HG02981 (cell line): ENCODE results near the gene ADRA2C.

ENCODE experiments used
- ATAC-seq: cut with Tn5 transposase; IDR thresholded peaks from one replicate; pipeline ENCODE4 v1.9.1; 2021; ENCODE audit warnings: mild to moderate bottlenecking, moderate library complexity; ENCODE audit not compliant: unreplicated experiment

Gene ADRA2C

DNA sequence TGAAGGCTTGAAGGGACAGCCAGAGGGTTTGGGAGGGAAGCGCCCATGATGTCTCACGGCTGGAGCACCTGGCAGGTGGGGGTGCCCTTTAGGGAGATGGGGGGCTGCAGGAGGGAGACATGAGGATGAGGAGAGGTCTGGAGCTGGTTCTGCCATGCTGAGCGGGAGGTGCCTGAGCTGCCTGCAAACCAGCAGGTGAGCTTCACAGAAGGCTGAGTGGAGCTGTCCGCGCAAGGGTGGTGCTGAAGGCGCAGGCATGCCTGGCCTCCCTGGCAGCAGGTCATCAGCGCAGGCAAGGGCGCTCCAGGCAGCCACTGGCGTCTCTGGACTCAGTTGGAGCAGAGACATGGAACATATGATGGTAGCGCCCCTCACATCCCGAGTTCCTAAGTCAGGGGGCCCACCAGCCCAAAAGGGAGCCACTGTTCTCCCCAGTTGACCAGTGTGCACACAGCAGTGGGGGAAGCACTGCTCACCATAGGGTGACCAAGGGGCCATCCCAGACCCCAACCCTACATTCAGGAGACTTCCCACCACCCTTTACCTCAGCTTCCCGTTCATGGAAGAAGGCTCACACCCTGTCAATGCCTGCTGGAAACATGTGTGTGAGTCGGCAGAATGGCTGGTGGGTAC is 25.8 kb downstream of the ADRA2C start:
- no peak for ATAC-seq

DNA sequence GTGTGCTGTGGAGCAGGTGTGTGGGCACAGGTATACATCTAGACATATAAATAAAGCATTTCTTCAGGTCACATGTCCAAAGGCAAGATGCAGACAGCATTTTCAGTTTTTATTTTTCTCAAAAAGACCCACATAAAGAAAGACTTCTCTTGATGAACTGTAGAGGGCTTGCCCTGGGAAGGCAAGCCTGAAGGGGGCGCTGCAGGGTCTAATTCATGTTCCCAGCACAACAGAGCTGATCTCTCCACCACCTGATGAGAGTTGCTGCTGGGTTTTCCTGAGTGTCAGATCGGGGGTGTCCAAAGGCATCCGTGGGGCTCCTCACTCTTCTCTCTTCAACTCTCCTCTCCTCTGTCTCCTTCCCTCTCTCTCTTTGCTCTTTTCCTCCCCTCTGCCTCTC is 26.6 kb downstream of the ADRA2C start:
- ATAC-seq: no peak

DNA sequence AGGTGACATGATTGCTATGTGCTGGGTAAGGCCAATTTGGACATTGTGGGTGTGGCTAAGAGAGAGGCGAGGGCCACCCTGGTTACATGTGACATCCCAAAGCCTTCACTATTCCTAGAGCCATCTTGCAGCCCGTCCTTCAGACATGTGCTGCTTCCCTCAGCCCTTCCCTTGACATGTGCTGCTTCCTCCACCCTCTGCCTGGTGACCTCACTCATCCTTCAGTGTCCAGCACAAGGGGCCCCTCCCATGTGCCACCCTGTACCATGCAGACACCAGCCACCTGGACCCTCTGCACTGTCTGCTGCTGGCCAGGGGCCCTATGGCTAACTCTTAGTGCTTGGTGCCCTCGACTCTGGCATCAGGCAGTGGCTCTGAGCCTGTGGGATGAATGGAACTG is 27.4 kb downstream of the ADRA2C start:
- ATAC-seq: no peak

DNA sequence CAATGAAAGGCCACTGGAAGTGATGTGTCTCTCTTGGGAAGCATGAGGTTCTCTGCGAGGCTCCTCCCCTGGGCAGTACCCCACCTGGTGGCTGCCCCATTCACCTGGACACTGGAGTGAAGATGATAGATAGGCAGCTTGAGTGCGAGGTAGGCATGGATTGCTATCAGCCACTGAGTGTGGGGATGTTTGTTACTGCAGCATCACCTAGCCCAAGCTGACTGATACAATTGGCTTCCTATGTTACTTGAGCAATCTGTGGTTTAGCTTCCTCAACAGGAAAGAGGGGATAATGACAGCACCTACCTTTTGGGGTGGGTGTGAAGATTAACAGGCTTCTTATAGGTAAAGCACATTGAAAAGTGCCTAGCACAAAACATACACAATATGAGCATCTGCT is 30.8 kb downstream of the ADRA2C start:
- ATAC-seq: no peak

DNA sequence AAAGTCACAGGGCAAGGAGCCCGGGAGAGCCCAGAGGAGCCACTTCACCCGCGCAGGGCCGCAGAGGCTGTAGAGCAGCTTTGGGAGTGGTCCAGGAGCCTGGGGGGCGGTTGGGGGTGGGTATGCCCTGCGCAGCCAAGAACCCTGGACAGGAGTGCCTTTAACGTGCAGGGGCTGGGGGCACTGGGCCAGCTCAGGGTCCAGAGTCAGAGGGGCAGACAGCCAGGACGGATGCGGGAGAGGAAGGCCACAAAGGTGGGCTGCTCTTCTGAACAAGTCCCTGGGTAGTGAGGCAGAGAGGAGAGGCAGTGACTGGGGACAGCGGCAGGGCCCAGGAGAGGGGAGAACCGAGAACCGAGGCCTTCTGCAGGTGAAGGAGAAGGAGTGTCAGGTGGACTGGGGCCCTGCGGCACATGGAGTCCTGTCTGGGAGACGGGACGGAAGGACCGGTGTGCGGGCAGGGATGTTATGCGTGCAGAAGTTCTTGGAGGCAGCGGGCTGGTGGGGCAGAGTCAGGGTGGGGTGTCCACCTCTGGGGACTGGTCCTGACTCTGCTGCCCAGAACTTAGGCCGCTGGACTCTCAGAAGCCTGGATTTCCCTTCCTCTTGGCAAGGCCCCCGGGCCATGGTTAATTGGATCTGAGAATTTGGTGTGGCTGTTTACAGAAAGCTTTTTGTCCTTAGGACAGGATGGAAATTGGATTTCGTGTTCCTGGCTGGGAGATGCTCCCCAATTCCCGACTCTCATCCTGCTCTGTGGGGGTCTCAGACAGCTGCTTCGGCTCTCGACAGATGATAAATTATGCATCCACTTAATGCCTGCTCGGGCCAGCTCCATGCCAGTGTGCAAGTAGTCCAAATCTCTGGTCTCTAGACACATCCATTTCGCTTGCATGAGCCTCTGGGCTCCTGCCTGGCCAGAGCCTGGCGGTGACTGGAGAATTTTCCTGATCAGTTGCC is 31.9 kb downstream of the ADRA2C start:
- no peak for ATAC-seq

DNA sequence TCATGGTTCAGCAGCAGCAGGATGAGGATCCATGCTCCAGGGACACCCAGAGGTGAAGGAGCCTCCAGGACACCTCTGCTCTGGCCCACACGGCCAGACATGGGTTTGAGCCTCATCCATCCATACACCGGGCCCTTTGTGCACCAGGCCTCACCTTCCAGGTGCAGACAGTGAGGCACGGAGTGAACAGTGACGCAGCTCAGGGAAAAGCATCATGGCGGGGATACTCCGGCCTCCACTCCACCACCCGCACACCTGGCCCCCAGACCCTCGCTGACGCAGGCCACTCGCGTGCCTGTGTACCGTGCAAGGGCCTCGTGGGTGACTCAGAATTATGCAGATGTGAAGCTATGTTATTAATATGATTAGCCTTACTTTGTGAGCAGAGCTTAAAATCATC is 33.3 kb downstream of the ADRA2C start:
- ATAC-seq: no peak

DNA sequence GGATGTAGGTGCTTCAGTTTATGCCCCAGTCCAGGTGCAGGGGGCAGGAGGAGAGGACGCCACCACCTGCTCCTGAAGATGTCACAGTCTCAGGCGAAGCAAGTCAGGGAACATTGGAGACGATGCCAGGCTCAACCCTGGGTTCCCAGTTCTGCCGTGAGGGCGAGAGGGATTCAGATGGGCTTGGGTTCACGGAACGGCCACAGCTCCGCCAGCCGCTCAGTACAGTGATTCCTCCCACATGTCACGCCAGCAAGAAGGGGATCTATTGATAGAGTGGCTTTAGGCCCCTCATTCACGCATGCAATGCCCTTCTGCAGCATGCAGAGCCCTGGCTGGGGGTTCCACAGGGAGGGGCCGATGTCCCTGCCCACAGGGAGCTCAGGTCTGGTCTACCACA is 34.2 kb downstream of the ADRA2C start:
- ATAC-seq: no peak

DNA sequence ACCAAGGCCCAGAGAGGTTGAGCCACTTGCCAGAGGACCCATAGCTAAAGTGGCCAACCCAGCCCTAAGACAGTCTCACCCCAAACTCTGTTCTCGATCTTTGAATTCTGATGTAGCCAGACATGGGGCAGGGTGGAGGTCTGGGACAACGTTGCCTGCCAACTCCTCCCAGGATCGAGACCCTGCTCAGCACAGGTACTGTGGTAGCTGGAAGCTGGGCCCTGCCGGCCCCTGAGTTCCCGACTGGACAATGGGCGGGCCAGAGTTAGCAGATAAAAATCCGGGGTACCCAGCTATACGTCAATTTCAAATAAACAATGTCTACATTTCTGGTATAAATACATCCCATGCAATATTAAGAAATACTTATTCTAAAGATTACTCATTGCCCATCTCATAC is 35.3 kb downstream of the ADRA2C start:
- no peak for ATAC-seq

DNA sequence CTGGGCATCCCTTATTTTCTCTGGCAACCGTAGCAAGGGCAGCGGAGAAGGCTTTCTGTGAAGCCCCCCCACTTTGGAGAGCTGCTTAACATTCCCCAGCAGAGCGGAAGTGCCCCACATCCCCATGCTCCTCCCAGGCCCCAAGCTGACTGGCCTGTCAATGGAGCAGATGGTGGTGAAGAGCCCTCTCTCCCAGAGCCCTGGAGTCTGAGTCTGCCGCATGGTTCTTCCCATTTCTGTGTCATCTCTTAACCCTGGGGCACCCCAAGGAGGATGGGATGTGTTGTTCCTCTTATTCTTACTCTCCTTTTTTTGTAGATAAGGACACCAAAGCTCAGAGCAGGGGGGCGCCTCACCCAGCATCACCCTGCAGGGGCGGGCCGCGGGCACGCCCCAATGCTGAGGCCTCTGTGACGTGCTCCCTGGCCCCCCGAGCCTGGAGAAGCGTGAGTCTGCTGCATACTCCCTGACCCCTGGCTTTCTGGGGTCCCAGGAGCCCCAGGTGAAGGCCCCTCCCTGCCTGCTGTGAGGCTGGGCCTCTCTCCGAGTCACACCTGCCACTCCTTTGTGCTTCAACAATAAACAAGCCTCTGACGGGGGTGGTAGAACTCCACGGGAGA is 35.9 kb downstream of the ADRA2C start:
- ATAC-seq: no peak

DNA sequence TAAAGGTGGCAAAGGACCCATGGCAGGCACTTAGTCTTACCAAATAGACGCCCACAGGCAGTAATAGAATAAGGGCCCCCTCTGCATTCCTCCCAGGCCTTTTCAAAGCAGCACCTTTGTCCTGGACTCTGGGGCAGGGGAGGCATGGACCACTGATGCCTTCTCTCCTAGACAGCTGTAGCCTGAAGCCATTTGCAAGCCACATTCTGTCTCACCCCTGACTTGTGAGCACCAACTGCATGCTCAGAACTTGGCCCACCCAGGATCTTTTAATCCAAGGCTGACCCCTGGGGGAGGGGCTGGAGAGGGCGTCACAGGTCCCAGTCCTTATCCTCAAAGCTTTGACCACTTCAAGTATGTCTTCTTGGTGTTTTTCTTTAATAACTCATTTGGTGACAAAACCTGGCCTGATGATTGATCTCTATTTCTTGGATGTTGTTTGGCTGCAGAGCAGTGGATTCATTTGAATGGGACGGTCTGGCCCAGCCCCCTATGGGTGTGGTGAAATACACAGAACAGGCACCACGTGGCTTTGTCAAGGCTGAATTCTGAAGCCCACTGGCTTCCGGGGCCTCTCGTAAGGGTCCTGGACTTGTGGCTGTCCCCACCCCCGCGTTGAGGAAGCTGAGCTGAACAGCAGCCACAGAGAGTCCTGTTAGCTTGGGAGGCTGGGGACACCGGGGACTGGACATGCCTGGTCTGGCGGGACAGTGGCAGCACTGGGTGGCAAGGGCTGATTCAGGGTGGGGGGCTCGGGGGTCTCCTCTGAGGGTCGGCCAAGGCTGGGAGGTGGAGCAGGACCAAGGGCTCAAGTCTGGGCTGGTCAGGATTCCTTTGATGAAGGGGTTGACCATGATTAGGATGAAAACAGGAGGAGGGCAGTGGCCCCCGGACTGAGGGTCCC is 36.6 kb downstream of the ADRA2C start:
- ATAC-seq: no peak

DNA sequence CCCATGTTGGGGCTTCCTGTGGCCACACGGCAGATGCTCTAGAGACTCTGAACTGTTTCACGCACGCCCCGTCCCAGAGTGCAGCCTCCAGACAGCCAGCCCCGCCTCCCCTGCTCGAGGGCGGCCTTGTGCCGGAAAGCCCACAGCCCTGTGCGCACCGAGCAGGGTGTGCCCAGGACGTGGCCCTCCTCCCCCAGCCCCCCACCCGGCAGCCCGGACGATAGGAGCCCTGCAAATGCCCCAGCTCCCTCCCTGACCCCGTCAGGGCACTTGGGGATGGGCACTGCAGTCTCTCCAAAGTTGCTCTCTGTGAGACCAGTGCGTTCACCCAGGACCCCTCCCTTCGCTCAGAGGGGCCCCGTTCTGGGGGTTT is 37.3 kb downstream of the ADRA2C start:
- ATAC-seq: no peak

DNA sequence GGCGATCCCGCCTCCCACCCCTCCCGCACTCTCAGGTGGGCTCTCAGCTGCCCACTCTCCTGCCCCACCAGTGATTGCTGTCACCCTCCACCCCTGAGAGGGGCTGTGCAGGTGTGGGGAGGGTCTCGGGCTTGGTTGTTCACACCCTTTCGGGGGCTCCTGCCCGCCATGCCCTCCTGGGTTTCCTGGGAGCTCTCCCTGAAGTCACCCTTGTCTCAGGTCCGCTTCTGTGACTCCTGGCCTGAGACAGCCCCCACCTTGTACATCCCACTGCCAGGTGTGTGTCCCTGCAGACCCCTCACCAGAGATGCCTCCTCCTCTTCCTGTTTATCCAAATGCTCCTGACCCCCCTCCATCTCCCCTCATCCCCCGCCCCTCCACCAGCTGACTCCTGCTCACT is 37.8 kb downstream of the ADRA2C start:
- no peak for ATAC-seq

DNA sequence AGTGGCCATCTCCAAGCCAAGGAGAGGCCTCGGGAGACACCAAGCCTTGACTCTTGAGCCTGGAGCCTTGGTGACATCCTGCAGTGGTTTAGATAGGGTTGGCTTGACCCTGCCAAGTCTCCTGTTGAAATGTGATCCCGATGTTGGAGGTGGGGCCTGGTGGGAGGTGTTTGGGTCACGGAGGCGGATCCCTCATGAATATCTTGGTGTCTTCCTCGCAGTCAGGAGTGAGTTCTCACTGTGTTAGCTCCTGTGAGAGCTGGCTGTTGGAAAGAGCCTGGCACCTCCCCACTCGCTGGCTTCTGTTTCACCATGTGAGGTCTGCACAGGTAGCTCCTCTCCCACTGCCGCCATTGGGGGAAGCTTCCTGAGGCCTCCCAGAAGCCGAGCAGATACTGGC is 38.8 kb downstream of the ADRA2C start:
- ATAC-seq: no peak

DNA sequence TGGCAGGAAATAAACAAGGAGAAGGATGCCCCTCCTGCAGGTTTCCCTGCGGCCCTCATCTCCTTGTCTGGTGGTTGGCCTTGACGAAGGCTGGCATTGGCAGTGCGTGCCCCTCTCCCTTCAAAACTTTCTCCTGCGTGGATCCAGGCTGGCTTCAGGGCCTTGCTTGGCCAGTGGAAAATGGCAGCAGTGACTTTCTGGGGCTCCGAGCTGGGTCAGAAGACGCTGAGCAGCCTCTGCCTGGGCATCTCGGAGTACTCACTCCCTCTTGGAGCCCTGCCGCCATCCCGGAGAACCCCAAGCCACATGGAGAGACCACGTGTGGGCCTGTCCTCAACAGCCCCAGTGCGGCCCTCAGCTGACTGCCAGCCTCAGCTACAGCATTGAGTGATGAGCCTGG is 39.5 kb downstream of the ADRA2C start:
- ATAC-seq: no peak

DNA sequence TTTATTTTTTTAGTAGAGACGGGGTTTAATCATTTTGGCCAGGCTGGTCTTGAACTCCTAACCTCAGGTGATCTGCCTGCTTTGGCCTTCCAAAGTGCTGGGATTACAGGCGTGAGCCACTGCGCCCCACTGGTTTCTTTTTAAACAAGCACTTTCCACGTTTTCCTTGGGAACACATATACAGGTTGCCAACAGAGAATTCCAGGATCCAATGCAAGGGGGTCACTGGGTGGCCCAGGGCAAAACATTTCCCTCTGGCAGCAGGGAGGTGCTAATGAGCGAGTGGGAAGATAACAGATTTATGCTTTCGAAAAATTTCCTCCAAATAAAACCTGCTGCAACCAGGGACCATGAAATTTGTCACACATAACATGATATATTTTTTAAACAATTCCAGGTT is 41.1 kb downstream of the ADRA2C start:
- no peak for ATAC-seq

DNA sequence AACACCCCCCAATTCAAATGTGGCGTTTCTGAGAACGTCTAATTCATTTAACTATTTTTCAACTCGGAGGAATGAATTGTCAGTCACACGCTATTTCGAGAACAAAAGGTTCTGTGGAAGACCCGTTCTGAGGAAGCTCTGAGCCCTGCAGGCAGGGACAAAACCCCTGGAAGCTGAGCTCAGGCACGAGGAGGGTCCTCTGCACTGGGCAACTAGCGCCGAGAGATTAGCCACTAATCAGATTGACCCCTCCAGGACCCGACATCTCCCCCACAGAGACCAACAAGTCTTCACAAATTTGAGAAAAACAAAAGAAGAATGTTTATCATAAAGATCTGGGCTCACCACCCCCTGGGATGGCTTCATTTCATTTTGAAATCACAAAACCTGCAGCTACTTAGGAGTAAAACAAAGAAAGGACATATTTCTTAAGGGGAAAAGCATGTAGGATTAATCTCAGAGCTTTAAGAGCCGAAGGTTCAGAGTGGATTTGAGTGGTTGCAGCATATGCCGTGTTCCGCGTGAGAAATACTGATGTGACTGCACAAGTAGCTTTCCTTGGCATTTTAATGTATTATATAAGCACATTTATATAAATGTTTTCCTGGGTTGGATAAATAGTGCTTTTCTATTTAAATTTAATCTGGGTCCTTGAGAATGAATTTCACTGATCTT is 41.8 kb downstream of the ADRA2C start:
- ATAC-seq: no peak

DNA sequence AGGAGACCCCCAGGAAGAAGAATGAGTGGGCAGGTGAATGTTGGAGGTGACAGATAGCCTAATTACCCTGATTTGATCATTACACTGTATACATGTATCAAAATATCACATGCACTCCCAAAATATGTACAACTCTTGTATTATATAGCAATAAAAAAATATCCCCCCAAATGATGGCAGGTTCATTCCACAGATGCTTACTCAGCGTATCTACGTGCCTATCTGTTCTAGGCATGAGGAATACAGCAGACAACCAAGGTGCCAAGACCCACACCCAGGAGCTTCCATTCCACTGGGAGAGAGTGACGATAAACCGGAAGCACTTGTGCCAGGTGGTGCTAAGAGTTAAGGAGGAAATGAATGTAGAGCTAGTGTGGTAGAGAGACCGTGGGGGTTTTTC is 42.4 kb downstream of the ADRA2C start:
- ATAC-seq: no peak

DNA sequence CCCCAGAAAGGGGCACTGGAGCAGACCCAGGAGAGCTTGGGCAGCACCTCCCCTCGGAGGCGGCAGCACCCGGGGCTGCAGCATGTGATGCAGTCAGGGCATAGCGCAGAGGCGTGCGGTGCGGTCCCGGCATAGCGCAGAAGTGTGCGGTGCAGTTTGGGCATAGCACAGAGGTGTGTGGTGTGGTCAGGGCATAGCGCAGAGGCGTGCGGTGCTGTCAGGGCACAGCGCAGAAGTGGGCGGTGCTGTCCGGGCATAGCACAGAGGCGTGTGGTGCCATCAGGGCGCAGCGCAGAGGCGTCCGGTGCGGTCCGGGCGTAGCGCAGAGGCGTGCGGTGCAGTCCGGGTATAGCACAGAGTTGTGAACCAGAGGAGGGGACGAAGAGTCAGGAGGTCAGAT is 42.8 kb downstream of the ADRA2C start:
- ATAC-seq: no peak

DNA sequence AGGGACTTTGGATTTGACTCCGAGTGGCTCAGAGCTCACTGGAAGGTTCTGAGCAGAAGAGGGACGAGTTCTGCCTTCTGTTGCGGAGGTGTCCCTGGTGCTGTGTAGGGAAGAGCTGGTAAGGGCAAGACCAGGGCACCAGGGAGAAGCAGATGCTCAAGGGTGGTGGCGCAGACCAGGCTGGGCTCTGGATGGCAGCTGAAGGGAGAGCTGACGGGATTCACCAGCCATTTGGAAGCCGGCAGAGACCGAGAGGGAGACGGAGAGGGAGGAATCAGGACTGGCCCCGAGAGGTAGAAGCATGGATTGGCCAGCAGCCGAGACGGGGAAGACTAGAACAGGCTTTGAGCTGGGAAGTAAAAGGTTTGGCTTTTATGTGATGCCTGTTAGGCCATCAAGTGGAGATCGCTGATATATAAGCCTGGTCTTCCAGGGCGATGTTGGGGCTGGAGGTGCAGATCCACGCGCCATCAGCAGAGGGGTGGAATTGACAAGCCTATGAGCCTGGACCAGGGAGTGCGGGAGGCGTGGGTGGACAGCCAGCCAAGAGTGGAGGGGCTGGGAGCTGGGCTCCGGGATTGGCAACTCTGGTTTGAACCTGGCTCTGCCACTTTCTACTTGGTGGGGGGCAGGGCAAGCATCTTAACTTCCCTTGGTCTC is 43.4 kb downstream of the ADRA2C start:
- ATAC-seq: no peak

DNA sequence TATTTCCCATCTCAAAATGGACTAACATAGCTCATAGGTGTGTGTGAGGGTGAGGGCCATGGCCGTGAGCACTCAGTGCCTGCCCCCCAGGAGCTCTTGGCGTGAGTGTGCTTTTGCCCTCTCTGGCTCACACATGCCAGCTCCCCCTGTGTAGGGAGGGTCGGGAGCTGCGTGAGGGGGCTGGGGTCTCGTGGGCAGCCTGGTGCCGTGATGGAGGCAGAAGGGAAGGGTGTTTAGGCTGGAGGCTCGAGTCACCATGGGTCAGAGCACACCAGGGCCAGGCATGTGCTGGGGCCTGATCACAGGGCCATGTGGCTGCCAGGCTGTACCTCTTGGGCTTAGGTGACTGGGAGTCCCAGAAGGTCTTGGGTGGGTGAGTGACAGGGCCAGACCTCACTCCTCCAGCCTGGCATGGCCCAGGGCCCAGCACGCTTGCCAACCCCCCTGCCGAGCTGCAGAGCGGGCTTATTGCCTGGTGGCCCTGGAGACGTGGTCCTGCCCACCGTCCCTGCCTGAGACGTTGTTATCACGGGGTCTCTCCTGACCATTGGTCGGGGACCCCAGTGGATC is 44.0 kb downstream of the ADRA2C start:
- ATAC-seq: no peak
